Measurements from ENCODE around the gene FARP2. TPM values are rescaled to one million over a fixed set of nuclear protein-coding genes. Genes with fewer than 3 reads are reported as not detected.
"Not testable (repeated sequence)": the region's sequence is repeated elsewhere in the genome, so short reads cannot be mapped to it uniquely, and the experiment has no call there.

FARP2 gene
- total RNA-seq, 4 donors from 2014 or later, result 42.7 to 229 (median 93.2) TPM

DNA sequence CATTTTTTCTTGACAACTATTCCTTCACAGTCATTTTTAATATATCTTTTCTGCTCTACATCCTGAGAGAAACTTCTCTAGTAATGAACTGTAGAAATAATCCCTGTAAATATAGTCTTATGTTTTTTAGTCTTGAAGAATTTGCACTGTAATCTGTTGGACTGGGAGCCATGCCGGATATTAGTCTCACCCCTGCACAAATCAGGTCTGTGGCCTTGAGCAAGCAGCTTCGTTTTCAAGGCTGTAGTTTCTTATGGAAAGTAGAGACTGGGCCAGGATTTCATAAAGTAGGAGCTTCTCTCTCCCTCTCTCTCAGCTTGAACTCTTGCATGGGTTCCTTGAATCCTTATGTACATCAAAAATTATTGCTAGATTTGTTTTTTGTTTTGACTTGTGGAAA, 8.7 kb downstream of the FARP2 start:
- WGBS, 2 donors, result 57% methylated on average over 2 of the region's 2 CpGs
- Histone ChIP-seq H3K9me3 (no peaks in the 10 kb centered on the region), H3K27me3 (no peaks in the 10 kb centered on the region), H3K27ac (peak overlapping the region in 1 of 4 donors; percentile 21), H3K4me1 (peaks cover 0 to 6% (median 3%) of the 10 kb centered on the region in 4 donors), H3K4me3 (no peak overlapping the region), H3K36me3 (peaks cover 0 to 4% (median 0%) of the 10 kb centered on the region in 3 donors)
- TF ChIP-seq, protein P1, sequence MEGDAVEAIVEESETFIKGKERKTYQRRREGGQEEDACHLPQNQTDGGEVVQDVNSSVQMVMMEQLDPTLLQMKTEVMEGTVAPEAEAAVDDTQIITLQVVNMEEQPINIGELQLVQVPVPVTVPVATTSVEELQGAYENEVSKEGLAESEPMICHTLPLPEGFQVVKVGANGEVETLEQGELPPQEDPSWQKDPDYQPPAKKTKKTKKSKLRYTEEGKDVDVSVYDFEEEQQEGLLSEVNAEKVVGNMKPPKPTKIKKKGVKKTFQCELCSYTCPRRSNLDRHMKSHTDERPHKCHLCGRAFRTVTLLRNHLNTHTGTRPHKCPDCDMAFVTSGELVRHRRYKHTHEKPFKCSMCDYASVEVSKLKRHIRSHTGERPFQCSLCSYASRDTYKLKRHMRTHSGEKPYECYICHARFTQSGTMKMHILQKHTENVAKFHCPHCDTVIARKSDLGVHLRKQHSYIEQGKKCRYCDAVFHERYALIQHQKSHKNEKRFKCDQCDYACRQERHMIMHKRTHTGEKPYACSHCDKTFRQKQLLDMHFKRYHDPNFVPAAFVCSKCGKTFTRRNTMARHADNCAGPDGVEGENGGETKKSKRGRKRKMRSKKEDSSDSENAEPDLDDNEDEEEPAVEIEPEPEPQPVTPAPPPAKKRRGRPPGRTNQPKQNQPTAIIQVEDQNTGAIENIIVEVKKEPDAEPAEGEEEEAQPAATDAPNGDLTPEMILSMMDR (IDR thresholded peaks at IDR 0.05), result no peak
- no peak for TF ChIP-seq POLR2A (IDR thresholded peaks at IDR 0.05)
- no peak for TF ChIP-seq EP300 (IDR thresholded peaks at IDR 0.05)
- DNase-seq (ENCODE audit: low spot score in 2 of 2), result no peak

DNA sequence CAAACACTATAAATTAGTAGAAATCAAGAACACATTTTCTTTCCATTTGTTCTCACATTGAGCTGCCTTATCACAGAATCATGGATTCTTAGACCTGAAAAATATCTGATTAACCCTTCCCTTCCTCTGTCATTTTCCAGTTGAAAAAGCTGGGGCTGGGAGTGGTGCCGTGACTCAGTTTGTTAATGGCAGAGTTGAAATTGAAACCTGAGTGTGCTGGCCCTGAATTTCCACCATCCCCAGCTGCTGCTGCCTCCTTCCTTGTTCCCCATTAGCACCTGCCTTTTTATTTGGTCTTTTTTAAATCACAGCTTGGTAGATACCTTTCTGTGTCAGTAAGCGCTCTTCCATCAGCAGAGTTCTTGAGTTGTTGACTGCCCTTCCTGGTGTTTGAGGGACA, 10.6 kb downstream of the FARP2 start:
- TF ChIP-seq EP300 (IDR thresholded peaks at IDR 0.05) (no peak), POLR2A (IDR thresholded peaks at IDR 0.05) (no peak)
- TF ChIP-seq, protein P1 (IDR thresholded peaks at IDR 0.05), result no peak
- Histone ChIP-seq H3K4me1 (peaks cover 0 to 6% (median 3%) of the 10 kb centered on the region in 4 donors), H3K27me3 (no peaks in the 10 kb centered on the region), H3K9me3 (no peaks in the 10 kb centered on the region), H3K36me3 (peaks cover 0 to 4% (median 0%) of the 10 kb centered on the region in 3 donors), H3K27ac (no peak overlapping the region), H3K4me3 (no peak overlapping the region)
- 93 to 98% methylated on average over 2 of the region's 2 CpGs for WGBS, 2 donors
- DNase-seq (ENCODE audit: low spot score in 2 of 2), result no peak

DNA sequence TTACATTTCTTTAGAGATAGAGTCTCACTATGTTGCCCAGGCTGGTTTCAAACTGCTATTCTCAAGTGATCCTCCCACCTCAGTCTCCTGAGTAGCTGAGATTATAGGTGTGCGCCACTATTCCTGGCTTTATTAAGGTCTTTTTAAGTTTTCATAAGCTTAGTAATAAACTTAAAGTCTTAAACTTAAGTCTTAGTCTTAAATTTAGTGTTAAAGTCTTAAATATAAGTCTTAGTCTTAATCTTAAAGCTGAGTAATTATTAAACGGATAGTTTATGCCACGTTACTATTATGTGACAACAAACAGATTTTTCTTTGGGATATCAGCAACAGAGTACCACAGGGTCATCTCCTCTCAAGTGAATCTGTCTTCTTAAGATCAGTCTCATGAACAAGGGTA, 12.6 kb downstream of the FARP2 start:
- WGBS, 2 donors, result 85 to 86% methylated on average over 3 of the region's 3 CpGs
- H3K27ac ChIP-seq, result no peak overlapping the region
- peaks cover 0 to 4% (median 0%) of the 10 kb centered on the region in 3 donors for H3K36me3 ChIP-seq
- no peak for TF ChIP-seq EP300 (IDR thresholded peaks at IDR 0.05)
- TF ChIP-seq, protein P1 (IDR thresholded peaks at IDR 0.05), result no peak
- TF ChIP-seq POLR2A (IDR thresholded peaks at IDR 0.05), result no peak
- no peak overlapping the region for H3K4me3 ChIP-seq
- H3K4me1 ChIP-seq, result peaks cover 0 to 18% (median 3%) of the 10 kb centered on the region in 4 donors
- H3K27me3 ChIP-seq, result no peaks in the 10 kb centered on the region
- no peaks in the 10 kb centered on the region for H3K9me3 ChIP-seq
- DNase-seq (ENCODE audit: low spot score in 2 of 2), result no peak

DNA sequence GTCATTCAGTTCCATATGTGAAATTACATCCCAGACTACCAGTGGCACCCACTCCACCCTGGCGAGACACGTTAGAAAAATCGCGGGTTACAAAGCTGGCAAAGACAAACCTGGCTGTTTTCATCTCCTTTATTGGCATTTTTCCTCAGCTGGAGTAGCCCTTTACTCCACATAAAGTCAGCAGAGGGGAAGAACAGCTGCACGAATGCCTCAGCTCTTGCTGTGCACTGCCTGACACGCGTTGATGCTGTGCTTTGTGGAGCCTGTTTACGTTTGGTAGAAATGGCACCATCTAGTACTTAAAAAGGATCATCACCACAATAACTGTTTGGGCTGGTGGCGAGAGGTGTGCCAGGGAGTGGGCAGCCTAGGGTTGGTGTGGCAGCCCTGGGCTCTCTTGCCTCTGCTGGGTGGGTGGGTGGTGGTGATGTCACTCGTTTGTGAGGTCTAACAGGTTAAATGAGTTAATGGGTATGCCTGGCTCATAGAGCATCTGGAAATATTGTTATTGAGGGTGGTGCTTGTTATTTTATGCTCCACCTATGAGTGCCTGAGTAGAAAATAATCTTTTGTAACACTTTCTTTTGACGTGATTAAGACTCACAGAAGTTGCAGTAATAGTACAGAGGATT, 16.4 kb downstream of the FARP2 start:
- TF ChIP-seq, protein P1 (IDR thresholded peaks at IDR 0.05), result no peak
- no peak for TF ChIP-seq EP300 (IDR thresholded peaks at IDR 0.05)
- peaks cover 0 to 12% (median 3%) of the 10 kb centered on the region in 4 donors for H3K4me1 ChIP-seq
- no peak for DNase-seq (ENCODE audit: low spot score in 2 of 2)
- 63 to 67% methylated on average over 11 of the region's 11 CpGs for WGBS, 2 donors
- no peak overlapping the region for H3K4me3 ChIP-seq
- H3K27me3 ChIP-seq, result no peaks in the 10 kb centered on the region
- peak overlapping the region in 2 of 4 donors; percentile 64 to 65 for H3K27ac ChIP-seq
- no peaks in the 10 kb centered on the region for H3K9me3 ChIP-seq
- peaks cover 0 to 30% (median 0%) of the 10 kb centered on the region in 3 donors for H3K36me3 ChIP-seq

DNA sequence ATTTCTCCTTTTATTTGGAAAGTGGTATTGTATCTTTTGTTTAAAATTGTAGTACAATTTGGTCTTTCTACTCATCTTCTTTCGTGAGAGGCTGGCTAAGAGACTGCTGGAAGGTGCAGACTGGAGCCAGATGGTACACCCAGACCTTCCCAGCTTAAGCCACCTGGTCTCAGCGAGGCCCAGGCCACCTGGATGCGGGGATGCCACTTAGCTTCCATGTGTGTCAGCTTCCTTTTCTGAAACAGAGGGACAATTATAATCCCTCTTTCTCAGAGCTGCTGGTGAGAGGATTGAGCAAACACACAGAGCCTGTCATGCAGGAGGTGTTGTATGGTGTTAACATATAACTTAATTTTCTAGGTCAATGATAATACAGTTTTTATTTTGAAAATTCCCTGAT, 17.4 kb downstream of the FARP2 start:
- no peaks in the 10 kb centered on the region for H3K27me3 ChIP-seq
- peak overlapping the region in 1 of 4 donors; percentile 17 for H3K27ac ChIP-seq
- peaks cover 0 to 30% (median 0%) of the 10 kb centered on the region in 3 donors for H3K36me3 ChIP-seq
- 84 to 89% methylated on average over 3 of the region's 3 CpGs for WGBS, 2 donors
- H3K4me1 ChIP-seq, result peaks cover 0 to 17% (median under 1%) of the 10 kb centered on the region in 4 donors
- no peak for TF ChIP-seq EP300 (IDR thresholded peaks at IDR 0.05)
- TF ChIP-seq, protein P1 (IDR thresholded peaks at IDR 0.05), result no peak
- no peak for TF ChIP-seq POLR2A (IDR thresholded peaks at IDR 0.05)
- no peaks in the 10 kb centered on the region for H3K9me3 ChIP-seq
- H3K4me3 ChIP-seq, result no peak overlapping the region
- DNase-seq (ENCODE audit: low spot score in 2 of 2), result no peak

DNA sequence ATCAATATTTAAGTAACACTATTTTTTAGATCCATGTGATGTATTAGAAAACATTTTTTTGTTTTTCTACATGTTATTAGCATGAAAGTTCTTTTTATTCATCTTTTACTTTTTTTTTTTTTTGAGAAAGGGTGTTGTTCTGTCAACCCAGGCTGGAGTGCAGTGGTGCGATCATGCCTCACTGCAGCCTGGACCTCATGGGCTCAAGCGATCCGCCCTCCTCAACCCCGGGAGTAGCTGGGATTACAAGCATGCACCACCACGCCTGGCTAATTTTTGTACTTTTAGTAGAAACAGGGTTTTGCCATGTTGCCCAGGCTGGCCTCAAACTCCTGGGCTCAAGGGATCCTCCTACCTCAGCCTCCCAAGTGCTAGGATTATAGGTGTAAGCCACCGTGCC, 17.8 kb downstream of the FARP2 start:
- not testable (repeated sequence) for DNase-seq (ENCODE audit: low spot score in 2 of 2); H3K4me3 ChIP-seq; H3K27ac ChIP-seq; H3K27me3 ChIP-seq; H3K9me3 ChIP-seq
- Histone ChIP-seq H3K36me3 (peaks cover 0 to 30% (median 0%) of the 10 kb centered on the region in 3 donors), H3K4me1 (peaks cover 0 to 21% (median 3%) of the 10 kb centered on the region in 4 donors)
- 87 to 90% methylated on average over 6 of the region's 6 CpGs for WGBS, 2 donors
